ENCODE results near the gene OLA1. TPM values are rescaled to one million over a fixed set of nuclear protein-coding genes. Genes with fewer than 3 reads are reported as not detected.
A peak's percentile ranks its signal among the peaks of the same experiment; 100 is the strongest.

The OLA1 gene
- total RNA-seq, 1 experiment from 2014 or later, result 109 TPM

- no peak for ATAC-seq
- TF ChIP-seq SP1 (CRISPR knock-in tag; conservative IDR thresholded peaks at IDR 0.05) (no peak), RELA (CRISPR knock-in tag; IDR thresholded peaks at IDR 0.05; ENCODE audit: borderline replicate concordance) (no peak), ZBTB21 (CRISPR knock-in tag; IDR thresholded peaks at IDR 0.05; ENCODE audit: borderline replicate concordance) (no peak), HMGA2 (CRISPR knock-in tag; IDR thresholded peaks at IDR 0.05) (no peak), SMAD3 (CRISPR knock-in tag; IDR thresholded peaks at IDR 0.05; ENCODE audit: borderline replicate concordance) (no peak), ZNF671 (CRISPR knock-in tag; IDR thresholded peaks at IDR 0.05) (no peak), GRHL2 (CRISPR knock-in tag; IDR thresholded peaks at IDR 0.05; ENCODE audit: insufficient replicate concordance, severe bottlenecking) (no peak)
- TF ChIP-seq, protein P1, sequence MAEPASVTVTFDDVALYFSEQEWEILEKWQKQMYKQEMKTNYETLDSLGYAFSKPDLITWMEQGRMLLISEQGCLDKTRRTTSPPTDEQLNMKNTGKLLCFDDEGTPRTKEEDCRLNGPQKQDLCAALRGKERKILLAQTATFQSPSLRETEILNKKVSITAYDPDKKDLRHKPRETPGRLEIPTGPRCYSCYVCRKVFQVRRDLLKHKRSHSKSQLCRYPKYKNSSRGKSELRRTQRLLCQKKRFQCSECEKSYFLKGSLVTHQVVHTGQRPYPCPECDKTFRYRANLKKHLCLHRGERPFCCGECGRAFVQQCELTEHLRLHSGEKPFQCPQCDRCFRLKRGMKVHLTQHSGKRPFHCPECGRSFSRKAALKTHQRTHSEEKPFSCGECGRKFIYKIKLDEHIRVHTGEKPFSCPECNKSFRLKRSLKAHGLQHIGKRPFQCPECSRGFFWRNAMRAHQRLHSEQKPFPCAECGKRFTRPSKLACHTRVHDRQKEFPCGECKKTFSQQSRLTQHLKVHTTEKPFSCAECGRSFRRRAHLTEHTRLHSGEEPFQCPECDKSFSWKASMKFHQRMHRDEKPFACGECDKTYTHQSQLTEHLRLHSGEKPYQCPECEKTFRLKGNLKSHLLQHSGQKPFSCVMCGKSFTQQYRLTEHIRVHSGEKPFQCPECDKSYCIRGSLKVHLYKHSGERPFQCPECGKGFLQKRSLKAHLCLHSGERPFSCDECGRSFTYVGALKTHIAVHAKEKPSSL (CRISPR knock-in tag; conservative IDR thresholded peaks at IDR 0.05), result no peak
- TF ChIP-seq, protein P2, sequence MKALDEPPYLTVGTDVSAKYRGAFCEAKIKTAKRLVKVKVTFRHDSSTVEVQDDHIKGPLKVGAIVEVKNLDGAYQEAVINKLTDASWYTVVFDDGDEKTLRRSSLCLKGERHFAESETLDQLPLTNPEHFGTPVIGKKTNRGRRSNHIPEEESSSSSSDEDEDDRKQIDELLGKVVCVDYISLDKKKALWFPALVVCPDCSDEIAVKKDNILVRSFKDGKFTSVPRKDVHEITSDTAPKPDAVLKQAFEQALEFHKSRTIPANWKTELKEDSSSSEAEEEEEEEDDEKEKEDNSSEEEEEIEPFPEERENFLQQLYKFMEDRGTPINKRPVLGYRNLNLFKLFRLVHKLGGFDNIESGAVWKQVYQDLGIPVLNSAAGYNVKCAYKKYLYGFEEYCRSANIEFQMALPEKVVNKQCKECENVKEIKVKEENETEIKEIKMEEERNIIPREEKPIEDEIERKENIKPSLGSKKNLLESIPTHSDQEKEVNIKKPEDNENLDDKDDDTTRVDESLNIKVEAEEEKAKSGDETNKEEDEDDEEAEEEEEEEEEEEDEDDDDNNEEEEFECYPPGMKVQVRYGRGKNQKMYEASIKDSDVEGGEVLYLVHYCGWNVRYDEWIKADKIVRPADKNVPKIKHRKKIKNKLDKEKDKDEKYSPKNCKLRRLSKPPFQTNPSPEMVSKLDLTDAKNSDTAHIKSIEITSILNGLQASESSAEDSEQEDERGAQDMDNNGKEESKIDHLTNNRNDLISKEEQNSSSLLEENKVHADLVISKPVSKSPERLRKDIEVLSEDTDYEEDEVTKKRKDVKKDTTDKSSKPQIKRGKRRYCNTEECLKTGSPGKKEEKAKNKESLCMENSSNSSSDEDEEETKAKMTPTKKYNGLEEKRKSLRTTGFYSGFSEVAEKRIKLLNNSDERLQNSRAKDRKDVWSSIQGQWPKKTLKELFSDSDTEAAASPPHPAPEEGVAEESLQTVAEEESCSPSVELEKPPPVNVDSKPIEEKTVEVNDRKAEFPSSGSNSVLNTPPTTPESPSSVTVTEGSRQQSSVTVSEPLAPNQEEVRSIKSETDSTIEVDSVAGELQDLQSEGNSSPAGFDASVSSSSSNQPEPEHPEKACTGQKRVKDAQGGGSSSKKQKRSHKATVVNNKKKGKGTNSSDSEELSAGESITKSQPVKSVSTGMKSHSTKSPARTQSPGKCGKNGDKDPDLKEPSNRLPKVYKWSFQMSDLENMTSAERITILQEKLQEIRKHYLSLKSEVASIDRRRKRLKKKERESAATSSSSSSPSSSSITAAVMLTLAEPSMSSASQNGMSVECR (CRISPR knock-in tag; IDR thresholded peaks at IDR 0.05; ENCODE audit: borderline replicate concordance), result no peak
- TF ChIP-seq, protein P3, sequence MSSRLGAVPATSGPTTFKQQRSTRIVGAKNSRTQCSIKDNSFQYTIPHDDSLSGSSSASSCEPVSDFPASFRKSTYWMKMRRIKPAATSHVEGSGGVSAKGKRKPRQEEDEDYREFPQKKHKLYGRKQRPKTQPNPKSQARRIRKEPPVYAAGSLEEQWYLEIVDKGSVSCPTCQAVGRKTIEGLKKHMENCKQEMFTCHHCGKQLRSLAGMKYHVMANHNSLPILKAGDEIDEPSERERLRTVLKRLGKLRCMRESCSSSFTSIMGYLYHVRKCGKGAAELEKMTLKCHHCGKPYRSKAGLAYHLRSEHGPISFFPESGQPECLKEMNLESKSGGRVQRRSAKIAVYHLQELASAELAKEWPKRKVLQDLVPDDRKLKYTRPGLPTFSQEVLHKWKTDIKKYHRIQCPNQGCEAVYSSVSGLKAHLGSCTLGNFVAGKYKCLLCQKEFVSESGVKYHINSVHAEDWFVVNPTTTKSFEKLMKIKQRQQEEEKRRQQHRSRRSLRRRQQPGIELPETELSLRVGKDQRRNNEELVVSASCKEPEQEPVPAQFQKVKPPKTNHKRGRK (CRISPR knock-in tag; IDR thresholded peaks at IDR 0.05; ENCODE audit: borderline replicate concordance), result no peak
- ChIA-PET CTCF (interaction anchor here (1.0 kb wide), 1 partner anchor 133 kb away, joined by 3 read pairs; no protein-coding TSS in a partner anchor), POLR2A (no interaction called here)
- Mint-ChIP-seq H3K36me3 (no peaks in the 10 kb centered on the region), H3K4me3 (no peak overlapping the region), H3K9me3 (no peaks in the 10 kb centered on the region), H3K27me3 (ENCODE audit: low read depth) (no peaks in the 10 kb centered on the region), H3K27ac (no peak overlapping the region), H3K4me1 (peaks cover 38% of the 10 kb centered on the region)
- DNase-seq (ENCODE audit: low spot score), result no peak
Observed at GRCh38 chr2:174208026-174208425, 40.3 kb downstream of the OLA1 start.

- peak overlapping the region; percentile 54; the same call in 1 of the 2 replicates for H3K27ac Mint-ChIP-seq
- CTCF ChIA-PET, result interaction anchor here (1.5 kb wide), 1 partner anchor 60 kb away, joined by 3 read pairs; no protein-coding TSS in a partner anchor
- no peaks in the 10 kb centered on the region for H3K9me3 Mint-ChIP-seq
- ATAC-seq (no peak), DNase-seq (ENCODE audit: low spot score) (no peak)
- no peaks in the 10 kb centered on the region for H3K27me3 Mint-ChIP-seq (ENCODE audit: low read depth)
- H3K4me1 Mint-ChIP-seq, result peaks cover 31% of the 10 kb centered on the region
- no peaks in the 10 kb centered on the region for H3K36me3 Mint-ChIP-seq
- POLR2A ChIA-PET, result no interaction called here
- H3K4me3 Mint-ChIP-seq, result no peak overlapping the region
- TF ChIP-seq, protein P4, sequence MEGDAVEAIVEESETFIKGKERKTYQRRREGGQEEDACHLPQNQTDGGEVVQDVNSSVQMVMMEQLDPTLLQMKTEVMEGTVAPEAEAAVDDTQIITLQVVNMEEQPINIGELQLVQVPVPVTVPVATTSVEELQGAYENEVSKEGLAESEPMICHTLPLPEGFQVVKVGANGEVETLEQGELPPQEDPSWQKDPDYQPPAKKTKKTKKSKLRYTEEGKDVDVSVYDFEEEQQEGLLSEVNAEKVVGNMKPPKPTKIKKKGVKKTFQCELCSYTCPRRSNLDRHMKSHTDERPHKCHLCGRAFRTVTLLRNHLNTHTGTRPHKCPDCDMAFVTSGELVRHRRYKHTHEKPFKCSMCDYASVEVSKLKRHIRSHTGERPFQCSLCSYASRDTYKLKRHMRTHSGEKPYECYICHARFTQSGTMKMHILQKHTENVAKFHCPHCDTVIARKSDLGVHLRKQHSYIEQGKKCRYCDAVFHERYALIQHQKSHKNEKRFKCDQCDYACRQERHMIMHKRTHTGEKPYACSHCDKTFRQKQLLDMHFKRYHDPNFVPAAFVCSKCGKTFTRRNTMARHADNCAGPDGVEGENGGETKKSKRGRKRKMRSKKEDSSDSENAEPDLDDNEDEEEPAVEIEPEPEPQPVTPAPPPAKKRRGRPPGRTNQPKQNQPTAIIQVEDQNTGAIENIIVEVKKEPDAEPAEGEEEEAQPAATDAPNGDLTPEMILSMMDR (IDR thresholded peaks at IDR 0.05), result no peak
- TF ChIP-seq FOXP1 (CRISPR knock-in tag; IDR thresholded peaks at IDR 0.05; ENCODE audit: borderline replicate concordance) (no peak), GABPB1 (CRISPR knock-in tag; IDR thresholded peaks at IDR 0.05) (no peak), MYBL2 (CRISPR knock-in tag; IDR thresholded peaks at IDR 0.05) (no peak), CREM (CRISPR knock-in tag; IDR thresholded peaks at IDR 0.05) (no peak), ELF4 (CRISPR knock-in tag; IDR thresholded peaks at IDR 0.05; ENCODE audit: low read depth) (no peak), NFE2L1 (CRISPR knock-in tag; IDR thresholded peaks at IDR 0.05) (no peak), EMX1 (CRISPR knock-in tag; IDR thresholded peaks at IDR 0.05) (no peak), E2F5 (CRISPR knock-in tag; IDR thresholded peaks at IDR 0.05) (no peak), USF2 (CRISPR knock-in tag; IDR thresholded peaks at IDR 0.05) (no peak), FOXJ3 (CRISPR knock-in tag; IDR thresholded peaks at IDR 0.05; ENCODE audit: borderline replicate concordance) (no peak)
- TF ChIP-seq, protein P5, sequence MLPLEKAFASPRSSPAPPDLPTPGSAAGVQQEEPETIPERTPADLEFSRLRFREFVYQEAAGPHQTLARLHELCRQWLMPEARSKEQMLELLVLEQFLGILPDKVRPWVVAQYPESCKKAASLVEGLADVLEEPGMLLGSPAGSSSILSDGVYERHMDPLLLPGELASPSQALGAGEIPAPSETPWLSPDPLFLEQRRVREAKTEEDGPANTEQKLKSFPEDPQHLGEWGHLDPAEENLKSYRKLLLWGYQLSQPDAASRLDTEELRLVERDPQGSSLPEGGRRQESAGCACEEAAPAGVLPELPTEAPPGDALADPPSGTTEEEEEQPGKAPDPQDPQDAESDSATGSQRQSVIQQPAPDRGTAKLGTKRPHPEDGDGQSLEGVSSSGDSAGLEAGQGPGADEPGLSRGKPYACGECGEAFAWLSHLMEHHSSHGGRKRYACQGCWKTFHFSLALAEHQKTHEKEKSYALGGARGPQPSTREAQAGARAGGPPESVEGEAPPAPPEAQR (CRISPR knock-in tag; IDR thresholded peaks at IDR 0.05), result no peak
Observed at GRCh38 chr2:174205562-174205961, 42.8 kb downstream of the OLA1 start.

Measured in WTC11 (cell line).